Natural killer cell (primary cell): ENCODE data around the gene SLC24A5. TPM values are rescaled to one million over a fixed set of nuclear protein-coding genes. Genes with fewer than 3 reads are reported as not detected.

Experiments
- ATAC-seq, 3 donors: fragments of 150-1000 bp in 2 of 3; fragments of 200-7000 bp in 1 of 3; cut with Tn5 transposase; 1 replicate in 1 of 3; 2 replicates in 2 of 3; pipeline ENCODE4 v1.10.0; 2021; ENCODE audit warnings: mild to moderate bottlenecking in 2 of 3, moderate library complexity in 2 of 3
- DNase-seq, 2 donors: peaks; one replicate each; pipeline versions ENCODE4 v3.0.0 to v3.0.0-alpha.2; 2013 to 2021; ENCODE audit warnings: mixed read lengths in 1 of 2
- H3K27ac ChIP-seq: one replicate; pipeline ENCODE4 v1.5.1; 2013; ENCODE audit warnings: mild to moderate bottlenecking, low read length
- H3K27me3 ChIP-seq: one replicate; pipeline ENCODE4 v1.6.1; 2013; ENCODE audit warnings: low read length; ENCODE audit not compliant: control insufficient read depth, insufficient read depth
- H3K36me3 ChIP-seq: one replicate; pipeline ENCODE4 v1.6.1; 2013; ENCODE audit warnings: low read length; ENCODE audit not compliant: control insufficient read depth, insufficient read depth
- H3K4me1 ChIP-seq: one replicate; pipeline ENCODE4 v1.6.1; 2013; ENCODE audit warnings: low read length; ENCODE audit not compliant: control insufficient read depth, insufficient read depth
- H3K4me3 ChIP-seq: one replicate; pipeline ENCODE4 v1.5.1; 2013; ENCODE audit warnings: low read length
- H3K9me3 ChIP-seq: one replicate; pipeline ENCODE4 v1.6.1; 2013; ENCODE audit warnings: low read length; ENCODE audit not compliant: control insufficient read depth, insufficient read depth
- H3K27ac Mint-ChIP-seq, 2 donors: one replicate each; pipeline ENCODE4 v1.8.0; 2022; ENCODE audit warnings: mild to moderate bottlenecking in 2 of 2, mixed read lengths in 2 of 2, moderate library complexity in 1 of 2
- H3K27me3 Mint-ChIP-seq, 2 donors: one replicate each; pipeline ENCODE4 v1.8.0; 2022; ENCODE audit warnings: low read depth in 2 of 2, mixed read lengths in 2 of 2
- H3K36me3 Mint-ChIP-seq: one replicate; pipeline ENCODE4 v1.8.0; 2022; ENCODE audit warnings: mixed read lengths
- H3K4me1 Mint-ChIP-seq, 2 donors: one replicate each; pipeline ENCODE4 v1.8.0; 2022; ENCODE audit warnings: mixed read lengths in 2 of 2
- H3K4me3 Mint-ChIP-seq: one replicate; pipeline ENCODE4 v1.8.0; 2022; ENCODE audit warnings: mild to moderate bottlenecking, moderate library complexity, mixed read lengths
- H3K9me3 Mint-ChIP-seq, 2 donors: one replicate each; pipeline ENCODE4 v1.8.0; 2022; ENCODE audit warnings: mixed read lengths in 2 of 2
- WGBS: methylation state at CpG from one replicate; pipeline ENCODE4 v1.1.7; 2013; ENCODE audit warnings: missing lambda C conversion rate; ENCODE audit not compliant: insufficient coverage; 5-methylcytosine and 5-hydroxymethylcytosine counted together
- intact Hi-C: fragments of 100-400 bp; cut with micrococcal nuclease; formaldehyde crosslinking; loops from one replicate; pipeline ENCODE4 v1.14.2; 2022
- total RNA-seq, 4 donors: library from RNA; stranded (reverse); fragments of 120-200 nt in 1 of 4; gene quantifications; one replicate each; pipeline versions ENCODE4 v1.2.3 to v1.2.4, GENCODE V29; 2013 to 2022
- TF ChIP-seq, protein P1 (sequence below): fragments of 200-600 bp; IDR thresholded peaks from one replicate; pipeline ENCODE4 v1.8.0; 2022; ENCODE audit warnings: antibody characterized with exemption

SLC24A5 gene
- total RNA-seq, 3 donors from 2014 or later (not counting 1 experiment from before 2014, with no cell fraction given) = not detected

GRCh38 chr15:48145923-48146322, 25.1 kb downstream of the SLC24A5 start:
- H3K9me3 ChIP-seq = no peaks in the 10 kb centered on the region
- ATAC-seq (no peak), DNase-seq (no peak)
- TF ChIP-seq, protein P1, sequence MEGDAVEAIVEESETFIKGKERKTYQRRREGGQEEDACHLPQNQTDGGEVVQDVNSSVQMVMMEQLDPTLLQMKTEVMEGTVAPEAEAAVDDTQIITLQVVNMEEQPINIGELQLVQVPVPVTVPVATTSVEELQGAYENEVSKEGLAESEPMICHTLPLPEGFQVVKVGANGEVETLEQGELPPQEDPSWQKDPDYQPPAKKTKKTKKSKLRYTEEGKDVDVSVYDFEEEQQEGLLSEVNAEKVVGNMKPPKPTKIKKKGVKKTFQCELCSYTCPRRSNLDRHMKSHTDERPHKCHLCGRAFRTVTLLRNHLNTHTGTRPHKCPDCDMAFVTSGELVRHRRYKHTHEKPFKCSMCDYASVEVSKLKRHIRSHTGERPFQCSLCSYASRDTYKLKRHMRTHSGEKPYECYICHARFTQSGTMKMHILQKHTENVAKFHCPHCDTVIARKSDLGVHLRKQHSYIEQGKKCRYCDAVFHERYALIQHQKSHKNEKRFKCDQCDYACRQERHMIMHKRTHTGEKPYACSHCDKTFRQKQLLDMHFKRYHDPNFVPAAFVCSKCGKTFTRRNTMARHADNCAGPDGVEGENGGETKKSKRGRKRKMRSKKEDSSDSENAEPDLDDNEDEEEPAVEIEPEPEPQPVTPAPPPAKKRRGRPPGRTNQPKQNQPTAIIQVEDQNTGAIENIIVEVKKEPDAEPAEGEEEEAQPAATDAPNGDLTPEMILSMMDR = no peak
- Mint-ChIP-seq H3K4me3 (no peak overlapping the region), H3K27me3 (no peaks in the 10 kb centered on the region), H3K36me3 (no peaks in the 10 kb centered on the region), H3K27ac (no peak overlapping the region), H3K4me1 (no peaks in the 10 kb centered on the region), H3K9me3 (no peaks in the 10 kb centered on the region)
- H3K4me3 ChIP-seq = no peak overlapping the region
- intact Hi-C loops = no loop called here
- H3K36me3 ChIP-seq = no peaks in the 10 kb centered on the region
- no peaks in the 10 kb centered on the region for H3K4me1 ChIP-seq
- H3K27ac ChIP-seq = no peak overlapping the region
- no peaks in the 10 kb centered on the region for H3K27me3 ChIP-seq

DNA sequence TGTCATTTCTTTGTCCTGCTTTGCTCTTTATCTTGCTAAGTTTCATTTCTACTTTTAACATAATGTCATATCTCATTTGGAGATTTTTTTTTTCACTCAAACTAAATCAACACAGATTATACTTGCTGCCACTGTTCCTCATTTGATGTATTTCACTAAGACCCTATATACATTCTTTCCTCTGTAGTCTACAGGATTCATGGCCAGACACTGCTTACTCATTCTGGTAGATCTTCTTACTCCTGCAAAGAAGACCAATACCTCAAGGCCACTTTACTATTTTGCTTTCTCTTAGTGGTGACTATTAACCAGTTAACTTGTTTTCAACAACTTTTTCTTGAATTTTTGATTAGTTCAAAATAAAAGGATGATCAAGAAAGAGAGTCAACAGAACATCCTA, 26.6 kb downstream of the SLC24A5 start:
- Mint-ChIP-seq H3K36me3 (no peaks in the 10 kb centered on the region), H3K4me1 (no peaks in the 10 kb centered on the region), H3K9me3 (no peaks in the 10 kb centered on the region), H3K27me3 (no peaks in the 10 kb centered on the region), H3K27ac (no peak overlapping the region), H3K4me3 (no peak overlapping the region)
- Histone ChIP-seq H3K36me3 (peaks cover 3% of the 10 kb centered on the region), H3K27me3 (no peaks in the 10 kb centered on the region), H3K4me3 (no peak overlapping the region), H3K4me1 (no peaks in the 10 kb centered on the region), H3K27ac (no peak overlapping the region), H3K9me3 (no peaks in the 10 kb centered on the region)
- TF ChIP-seq, protein P1 = no peak
- no peak for DNase-seq
- intact Hi-C loops = no loop called here
- no peak for ATAC-seq

DNA sequence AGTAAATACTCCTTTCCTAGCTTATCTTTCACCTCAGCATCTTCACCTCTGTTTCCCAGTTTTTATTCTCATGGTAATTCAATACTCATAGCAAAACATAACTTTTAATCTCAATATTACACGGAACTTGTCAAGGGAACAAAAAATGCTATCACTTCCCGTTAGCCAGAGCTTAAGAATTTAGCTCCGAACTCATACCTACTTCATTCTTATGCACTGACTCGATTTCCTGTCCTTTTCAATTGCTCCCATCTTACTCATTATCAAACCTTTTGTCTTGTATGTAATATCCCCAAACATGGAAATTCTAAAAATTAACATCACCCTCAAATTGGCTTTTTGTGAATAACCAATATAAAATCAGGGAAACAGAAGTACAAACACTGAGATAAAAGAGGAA, 29.1 kb downstream of the SLC24A5 start:
- DNase-seq (no peak), ATAC-seq (no peak)
- no peak overlapping the region for H3K4me3 Mint-ChIP-seq
- no peaks in the 10 kb centered on the region for H3K36me3 Mint-ChIP-seq
- TF ChIP-seq, protein P1 = no peak
- 90% methylated on average over 4 of the region's 4 CpGs for whole genome bisulfite sequencing
- H3K9me3 Mint-ChIP-seq = no peaks in the 10 kb centered on the region
- Histone ChIP-seq H3K27ac (no peak overlapping the region), H3K4me3 (no peak overlapping the region), H3K4me1 (no peaks in the 10 kb centered on the region), H3K9me3 (no peaks in the 10 kb centered on the region), H3K36me3 (peaks cover 3% of the 10 kb centered on the region), H3K27me3 (no peaks in the 10 kb centered on the region)
- no peaks in the 10 kb centered on the region for H3K27me3 Mint-ChIP-seq
- intact Hi-C loops = no loop called here
- H3K4me1 Mint-ChIP-seq = no peaks in the 10 kb centered on the region
- no peak overlapping the region for H3K27ac Mint-ChIP-seq

- no CpG with 5 or more reads among the region's 2 CpGs for WGBS
- no peak overlapping the region for H3K4me3 Mint-ChIP-seq
- ATAC-seq (no peak), DNase-seq (no peak)
- Histone ChIP-seq H3K27ac (no peak overlapping the region), H3K36me3 (peaks cover 3% of the 10 kb centered on the region), H3K9me3 (no peaks in the 10 kb centered on the region), H3K27me3 (no peaks in the 10 kb centered on the region), H3K4me3 (no peak overlapping the region), H3K4me1 (no peaks in the 10 kb centered on the region)
- no peaks in the 10 kb centered on the region for H3K27me3 Mint-ChIP-seq
- intact Hi-C loops = no loop called here
- no peak overlapping the region for H3K27ac Mint-ChIP-seq
- TF ChIP-seq, protein P1 = no peak
- no peaks in the 10 kb centered on the region for H3K4me1 Mint-ChIP-seq
- peaks cover 0 to 2% of the 10 kb centered on the region in 2 donors for H3K9me3 Mint-ChIP-seq
- H3K36me3 Mint-ChIP-seq = no peaks in the 10 kb centered on the region
Observed at GRCh38 chr15:48153526-48153925, 32.7 kb downstream of the SLC24A5 start.
